ENCODE measurements around the gene LAIR2. TPM values are rescaled to one million over a fixed set of nuclear protein-coding genes. Genes with fewer than 3 reads are reported as not detected.

The LAIR2 gene
- total and polyA plus RNA-seq, 2 of the 13 experiments (the other 11 are each of a cell fraction or from before 2014, with no cell fraction given) = 1.3 to 1.9 TPM

- TF ChIP-seq ATM (IDR thresholded peaks at IDR 0.05; ENCODE audit: borderline replicate concordance) = no peak
- TF ChIP-seq, protein P1, sequence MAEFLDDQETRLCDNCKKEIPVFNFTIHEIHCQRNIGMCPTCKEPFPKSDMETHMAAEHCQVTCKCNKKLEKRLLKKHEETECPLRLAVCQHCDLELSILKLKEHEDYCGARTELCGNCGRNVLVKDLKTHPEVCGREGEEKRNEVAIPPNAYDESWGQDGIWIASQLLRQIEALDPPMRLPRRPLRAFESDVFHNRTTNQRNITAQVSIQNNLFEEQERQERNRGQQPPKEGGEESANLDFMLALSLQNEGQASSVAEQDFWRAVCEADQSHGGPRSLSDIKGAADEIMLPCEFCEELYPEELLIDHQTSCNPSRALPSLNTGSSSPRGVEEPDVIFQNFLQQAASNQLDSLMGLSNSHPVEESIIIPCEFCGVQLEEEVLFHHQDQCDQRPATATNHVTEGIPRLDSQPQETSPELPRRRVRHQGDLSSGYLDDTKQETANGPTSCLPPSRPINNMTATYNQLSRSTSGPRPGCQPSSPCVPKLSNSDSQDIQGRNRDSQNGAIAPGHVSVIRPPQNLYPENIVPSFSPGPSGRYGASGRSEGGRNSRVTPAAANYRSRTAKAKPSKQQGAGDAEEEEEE (CRISPR knock-in tag; IDR thresholded peaks at IDR 0.05; ENCODE audit: borderline replicate concordance) = no peak
- TF ChIP-seq ZNF430 (CRISPR knock-in tag; IDR thresholded peaks at IDR 0.05) = peak; percentile 20; the same call in 1 of the 2 replicates
- TF ChIP-seq RARA (CRISPR knock-in tag; IDR thresholded peaks at IDR 0.05) = no peak
- no peak for TF ChIP-seq SKI (IDR thresholded peaks at IDR 0.05; ENCODE audit: partially characterized antibody)
- TF ChIP-seq TFDP2 (CRISPR knock-in tag; IDR thresholded peaks at IDR 0.05) = 0 out of 2 replicates have a peak, but pooled peaks have one; percentile 43
- peak; percentile 55 for TF ChIP-seq SAFB2 (CRISPR knock-in tag; IDR thresholded peaks at IDR 0.05; ENCODE audit: borderline replicate concordance, low read depth)
- no peak; the same call in 1 of the 2 replicates for TF ChIP-seq ZNF337 (CRISPR knock-in tag; IDR thresholded peaks at IDR 0.05; ENCODE audit: borderline replicate concordance, low read depth)
- TF ChIP-seq FOXK2 (IDR thresholded peaks at IDR 0.05) = no peak
- TF ChIP-seq, protein P2, sequence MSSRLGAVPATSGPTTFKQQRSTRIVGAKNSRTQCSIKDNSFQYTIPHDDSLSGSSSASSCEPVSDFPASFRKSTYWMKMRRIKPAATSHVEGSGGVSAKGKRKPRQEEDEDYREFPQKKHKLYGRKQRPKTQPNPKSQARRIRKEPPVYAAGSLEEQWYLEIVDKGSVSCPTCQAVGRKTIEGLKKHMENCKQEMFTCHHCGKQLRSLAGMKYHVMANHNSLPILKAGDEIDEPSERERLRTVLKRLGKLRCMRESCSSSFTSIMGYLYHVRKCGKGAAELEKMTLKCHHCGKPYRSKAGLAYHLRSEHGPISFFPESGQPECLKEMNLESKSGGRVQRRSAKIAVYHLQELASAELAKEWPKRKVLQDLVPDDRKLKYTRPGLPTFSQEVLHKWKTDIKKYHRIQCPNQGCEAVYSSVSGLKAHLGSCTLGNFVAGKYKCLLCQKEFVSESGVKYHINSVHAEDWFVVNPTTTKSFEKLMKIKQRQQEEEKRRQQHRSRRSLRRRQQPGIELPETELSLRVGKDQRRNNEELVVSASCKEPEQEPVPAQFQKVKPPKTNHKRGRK (CRISPR knock-in tag; IDR thresholded peaks at IDR 0.05) = no peak
- 0 out of 2 replicates have a peak, but pooled peaks have one; percentile 21 for TF ChIP-seq ZSCAN20 (CRISPR knock-in tag; IDR thresholded peaks at IDR 0.05; ENCODE audit: borderline replicate concordance)
- TF ChIP-seq TCF7 (IDR thresholded peaks at IDR 0.05; ENCODE audit: low read depth) = no peak
- TF ChIP-seq, protein P3, sequence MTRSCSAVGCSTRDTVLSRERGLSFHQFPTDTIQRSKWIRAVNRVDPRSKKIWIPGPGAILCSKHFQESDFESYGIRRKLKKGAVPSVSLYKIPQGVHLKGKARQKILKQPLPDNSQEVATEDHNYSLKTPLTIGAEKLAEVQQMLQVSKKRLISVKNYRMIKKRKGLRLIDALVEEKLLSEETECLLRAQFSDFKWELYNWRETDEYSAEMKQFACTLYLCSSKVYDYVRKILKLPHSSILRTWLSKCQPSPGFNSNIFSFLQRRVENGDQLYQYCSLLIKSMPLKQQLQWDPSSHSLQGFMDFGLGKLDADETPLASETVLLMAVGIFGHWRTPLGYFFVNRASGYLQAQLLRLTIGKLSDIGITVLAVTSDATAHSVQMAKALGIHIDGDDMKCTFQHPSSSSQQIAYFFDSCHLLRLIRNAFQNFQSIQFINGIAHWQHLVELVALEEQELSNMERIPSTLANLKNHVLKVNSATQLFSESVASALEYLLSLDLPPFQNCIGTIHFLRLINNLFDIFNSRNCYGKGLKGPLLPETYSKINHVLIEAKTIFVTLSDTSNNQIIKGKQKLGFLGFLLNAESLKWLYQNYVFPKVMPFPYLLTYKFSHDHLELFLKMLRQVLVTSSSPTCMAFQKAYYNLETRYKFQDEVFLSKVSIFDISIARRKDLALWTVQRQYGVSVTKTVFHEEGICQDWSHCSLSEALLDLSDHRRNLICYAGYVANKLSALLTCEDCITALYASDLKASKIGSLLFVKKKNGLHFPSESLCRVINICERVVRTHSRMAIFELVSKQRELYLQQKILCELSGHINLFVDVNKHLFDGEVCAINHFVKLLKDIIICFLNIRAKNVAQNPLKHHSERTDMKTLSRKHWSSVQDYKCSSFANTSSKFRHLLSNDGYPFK (CRISPR knock-in tag; IDR thresholded peaks at IDR 0.05; ENCODE audit: borderline replicate concordance) = peak; percentile 52; the same call in 1 of the 2 replicates
- TF ChIP-seq ZNF382 (CRISPR knock-in tag; IDR thresholded peaks at IDR 0.05; ENCODE audit: borderline replicate concordance) = no peak
- no peak; the same call in 1 of the 2 replicates for TF ChIP-seq ZBTB7B (CRISPR knock-in tag; IDR thresholded peaks at IDR 0.05)
- TF ChIP-seq YEATS4 (CRISPR knock-in tag; IDR thresholded peaks at IDR 0.05; ENCODE audit: borderline replicate concordance) = peak; percentile 84
- peak; percentile 41; the same call in 1 of the 2 replicates for TF ChIP-seq ZSCAN21 (CRISPR knock-in tag; IDR thresholded peaks at IDR 0.05; ENCODE audit: borderline replicate concordance)
- no peak; the same call in none of the 2 replicates for TF ChIP-seq RXRA (CRISPR knock-in tag; IDR thresholded peaks at IDR 0.05)
- TF ChIP-seq ISL2 (CRISPR knock-in tag; IDR thresholded peaks at IDR 0.05) = 0 out of 2 replicates have a peak, but pooled peaks have one; percentile 50
- TF ChIP-seq ZNF703 (CRISPR knock-in tag; IDR thresholded peaks at IDR 0.05; ENCODE audit: borderline replicate concordance) = peak; percentile 60; the same call in 1 of the 2 replicates
- peak; percentile 87 for TF ChIP-seq NCOA1 (CRISPR knock-in tag; IDR thresholded peaks at IDR 0.05)
- TF ChIP-seq TEAD2 (CRISPR knock-in tag; IDR thresholded peaks at IDR 0.05) = peak; percentile 74; the same call in 1 of the 2 replicates
These were observed 39.7 kb upstream of the LAIR2 start (continued) for GRCh38 chr19:54462655-54463530.
